ENCODE measurements around the gene TEX13A. TPM values are rescaled to one million over a fixed set of nuclear protein-coding genes. Genes with fewer than 3 reads are reported as not detected.

TEX13A gene
- total and polyA plus RNA-seq, 9 of the 15 experiments (the other 6 are each of a cell fraction or from before 2014, with no cell fraction given) = 0.23 TPM; not detected in 8

GRCh38 chrX:105269386-105269785, 48.9 kb upstream of the TEX13A start:
- H3K27me3 ChIP-seq (ENCODE audit: control insufficient read depth in 2 of 2, insufficient read depth in 2 of 2, low read length in 2 of 2) = no peaks in the 10 kb centered on the region
- H2AFZ ChIP-seq (ENCODE audit: low read depth, low read length) = no peak overlapping the region
- intact Hi-C loops (cut with micrococcal nuclease) = no loop called here
- H3K4me1 ChIP-seq (replicated peaks in 1 of 2; ENCODE audit: control insufficient read depth in 2 of 2, insufficient read depth in 2 of 2, low read length in 2 of 2) = no peaks in the 10 kb centered on the region
- BruUV-seq (replicated peaks) = no TSS peak
- H3K4me2 ChIP-seq (ENCODE audit: insufficient read depth, low read length) = no peak overlapping the region
- H3K79me2 ChIP-seq (ENCODE audit: control insufficient read depth, insufficient read depth, low read length) = no peaks in the 10 kb centered on the region
- H4K20me1 ChIP-seq (replicated peaks; ENCODE audit: control insufficient read depth, insufficient read depth, low read length) = no peaks in the 10 kb centered on the region
- H3K36me3 ChIP-seq (ENCODE audit: control insufficient read depth, insufficient read depth, low read length) = no peaks in the 10 kb centered on the region
- no peak overlapping the region for H3K4me3 ChIP-seq
- H3K9me1 ChIP-seq (ENCODE audit: control insufficient read depth, insufficient read depth, low read length) = no peaks in the 10 kb centered on the region
- FAIRE-seq = no peak
- H3K27ac ChIP-seq (ENCODE audit: extremely low read depth, low read depth, low read length) = no peak overlapping the region
- CTCF ChIA-PET (ENCODE audit: low intra/inter-chr PET ratio) = no interaction called here
- in situ Hi-C loops (cut with MboI) = no loop called here
- no peak for DNase-seq (ENCODE audit: extremely low read depth in 1 of 4, low spot score in 3 of 4)
- no peak overlapping the region for H3K9ac ChIP-seq (ENCODE audit: insufficient read depth in 1 of 2, low read depth in 2 of 2, low read length in 2 of 2)
- no peaks in the 10 kb centered on the region for H3K9me3 ChIP-seq (replicated peaks; ENCODE audit: control insufficient read depth, insufficient read depth, low read depth, low read length)
- 0% methylated on average over 2 of the region's 2 CpGs for WGBS (ENCODE audit: insufficient coverage, low coverage, missing lambda C conversion rate)
- POLR2A ChIA-PET = no interaction called here
- no peak for ATAC-seq
- TF ChIP-seq ZNF449 (CRISPR knock-in tag; IDR thresholded peaks at IDR 0.05) = no peak
- no peak for TF ChIP-seq AFF4 (CRISPR knock-in tag; IDR thresholded peaks at IDR 0.05)
- TF ChIP-seq AFF1 (IDR thresholded peaks at IDR 0.05; ENCODE audit: low read depth in 1 of 2, partially characterized antibody in 2 of 2) = no peak
- no peak for TF ChIP-seq ARNT (IDR thresholded peaks at IDR 0.05)
- no peak for TF ChIP-seq U2AF1 (optimal IDR thresholded peaks at IDR 0.05; ENCODE audit: low read depth, low read length)
- no peak for TF ChIP-seq FOXO4 (CRISPR knock-in tag; IDR thresholded peaks at IDR 0.05)
- no peak for TF ChIP-seq TAF15 (IDR thresholded peaks at IDR 0.05; ENCODE audit: low read depth, low read length)
- no peak for TF ChIP-seq TSC22D4 (tag; IDR thresholded peaks at IDR 0.05)
- no peak for TF ChIP-seq ZC3H4 (CRISPR knock-in tag; IDR thresholded peaks at IDR 0.05; ENCODE audit: borderline replicate concordance)
- no peak for TF ChIP-seq CEBPB (tag; IDR thresholded peaks at IDR 0.05)
- TF ChIP-seq NFIC (IDR thresholded peaks at IDR 0.05) = no peak
- no peak for TF ChIP-seq COPS2 (conservative IDR thresholded peaks at IDR 0.05)

Measured in K562 (cell line).